ENCODE data around the gene ARHGEF35. TPM values are rescaled to one million over a fixed set of nuclear protein-coding genes. Genes with fewer than 3 reads are reported as not detected.
"Not testable (repeated sequence)": the region's sequence is repeated elsewhere in the genome, so short reads cannot be mapped to it uniquely, and the experiment has no call there.

The ARHGEF35 gene
- total RNA-seq, 6 experiments from 2014 or later: not detected

GRCh38 chr7:144203086-144203485 is 7.5 kb upstream of the ARHGEF35 start:
- not testable (repeated sequence) for H3K27ac Mint-ChIP-seq; H3K27me3 Mint-ChIP-seq (ENCODE audit: insufficient read depth); H3K4me1 Mint-ChIP-seq (ENCODE audit: low read depth); DNase-seq; H3K9me3 Mint-ChIP-seq; H3K36me3 Mint-ChIP-seq (ENCODE audit: low read depth); H3K4me3 Mint-ChIP-seq

- H3K27ac Mint-ChIP-seq; H3K27me3 Mint-ChIP-seq (ENCODE audit: insufficient read depth); H3K4me3 Mint-ChIP-seq; H3K4me1 Mint-ChIP-seq (ENCODE audit: low read depth); DNase-seq; H3K36me3 Mint-ChIP-seq (ENCODE audit: low read depth); H3K9me3 Mint-ChIP-seq: not testable (repeated sequence)
These were observed 6.3 kb upstream of the ARHGEF35 start for GRCh38 chr7:144201978-144202377.

GRCh38 chr7:144198934-144199333 is 3.3 kb upstream of the ARHGEF35 start:
- H3K4me1 Mint-ChIP-seq (ENCODE audit: low read depth); H3K27me3 Mint-ChIP-seq (ENCODE audit: insufficient read depth); H3K36me3 Mint-ChIP-seq (ENCODE audit: low read depth); H3K4me3 Mint-ChIP-seq; DNase-seq; H3K27ac Mint-ChIP-seq; H3K9me3 Mint-ChIP-seq: not testable (repeated sequence)

- H3K36me3 Mint-ChIP-seq (ENCODE audit: low read depth); H3K4me1 Mint-ChIP-seq (ENCODE audit: low read depth); H3K9me3 Mint-ChIP-seq; DNase-seq; H3K4me3 Mint-ChIP-seq; H3K27me3 Mint-ChIP-seq (ENCODE audit: insufficient read depth); H3K27ac Mint-ChIP-seq: not testable (repeated sequence)
These were observed 1.2 kb downstream of the ARHGEF35 start for GRCh38 chr7:144194453-144194852.

- not testable (repeated sequence) for DNase-seq; H3K36me3 Mint-ChIP-seq (ENCODE audit: low read depth); H3K4me3 Mint-ChIP-seq; H3K27ac Mint-ChIP-seq; H3K4me1 Mint-ChIP-seq (ENCODE audit: low read depth); H3K27me3 Mint-ChIP-seq (ENCODE audit: insufficient read depth); H3K9me3 Mint-ChIP-seq
These were observed 1.9 kb downstream of the ARHGEF35 start for GRCh38 chr7:144193782-144194181.

GRCh38 chr7:144188578-144189171 is 7.0 kb downstream of the ARHGEF35 start:
- H3K36me3 Mint-ChIP-seq (ENCODE audit: low read depth); H3K4me1 Mint-ChIP-seq (ENCODE audit: low read depth); DNase-seq; H3K4me3 Mint-ChIP-seq; H3K27me3 Mint-ChIP-seq (ENCODE audit: insufficient read depth); H3K9me3 Mint-ChIP-seq; H3K27ac Mint-ChIP-seq: not testable (repeated sequence)

GRCh38 chr7:144187848-144188247 is 7.8 kb downstream of the ARHGEF35 start:
- not testable (repeated sequence) for H3K9me3 Mint-ChIP-seq; H3K4me3 Mint-ChIP-seq; H3K4me1 Mint-ChIP-seq (ENCODE audit: low read depth); H3K36me3 Mint-ChIP-seq (ENCODE audit: low read depth); H3K27ac Mint-ChIP-seq; H3K27me3 Mint-ChIP-seq (ENCODE audit: insufficient read depth); DNase-seq

- H3K27me3 Mint-ChIP-seq (ENCODE audit: insufficient read depth); H3K9me3 Mint-ChIP-seq; H3K4me3 Mint-ChIP-seq; H3K4me1 Mint-ChIP-seq (ENCODE audit: low read depth); H3K27ac Mint-ChIP-seq; H3K36me3 Mint-ChIP-seq (ENCODE audit: low read depth); DNase-seq: not testable (repeated sequence)
These were observed 12.5 kb downstream of the ARHGEF35 start, which contains the start of gene CTAGE4 for GRCh38 chr7:144183166-144183565. Gene CTAGE4, plus strand, starts transcription at chr7:144183466. Its CDS starts 38 bp downstream, at chr7:144183504.

GRCh38 chr7:144179165-144179479 is 16.5 kb downstream of the ARHGEF35 start:
- not testable (repeated sequence) for H3K27ac Mint-ChIP-seq; H3K4me1 Mint-ChIP-seq (ENCODE audit: low read depth); H3K36me3 Mint-ChIP-seq (ENCODE audit: low read depth); DNase-seq; H3K27me3 Mint-ChIP-seq (ENCODE audit: insufficient read depth); H3K4me3 Mint-ChIP-seq
- H3K9me3 Mint-ChIP-seq: peaks cover 20% of the 10 kb centered on the region

GRCh38 chr7:144178380-144179164 is 17.1 kb downstream of the ARHGEF35 start:
- H3K36me3 Mint-ChIP-seq (ENCODE audit: low read depth); H3K27me3 Mint-ChIP-seq (ENCODE audit: insufficient read depth); H3K4me1 Mint-ChIP-seq (ENCODE audit: low read depth); DNase-seq; H3K4me3 Mint-ChIP-seq; H3K27ac Mint-ChIP-seq: not testable (repeated sequence)
- peaks cover 22% of the 10 kb centered on the region for H3K9me3 Mint-ChIP-seq
